Colonic mucosa (tissue), 4 donors: ENCODE measurements around the gene GJB1. TPM values are rescaled to one million over a fixed set of nuclear protein-coding genes. Genes with fewer than 3 reads are reported as not detected.

Experiments
- DNase-seq: peaks from one replicate; pipeline ENCODE4 v3.0.0-alpha.2; 2020
- H3K27ac ChIP-seq: fragments of 200-600 bp; one replicate; pipeline ENCODE4 v1.8.0; 2021
- H3K27me3 ChIP-seq: fragments of 200-600 bp; one replicate; pipeline ENCODE4 v1.8.0; 2021
- H3K36me3 ChIP-seq: fragments of 200-600 bp; one replicate; pipeline ENCODE4 v1.8.0; 2021
- H3K4me1 ChIP-seq: fragments of 200-600 bp; one replicate; pipeline ENCODE4 v1.8.0; 2021; ENCODE audit warnings: mild to moderate bottlenecking
- H3K4me3 ChIP-seq: fragments of 200-600 bp; one replicate; pipeline ENCODE4 v1.8.0; 2021
- H3K9ac ChIP-seq, 2 donors: one replicate each; pipeline ENCODE4 v1.7.0; 2013; ENCODE audit warnings: control low read depth in 2 of 2, low read depth in 2 of 2, low read length in 2 of 2
- H3K9me3 ChIP-seq: fragments of 200-600 bp; one replicate; pipeline ENCODE4 v1.8.0; 2021
- CTCF ChIP-seq: fragments of 200-600 bp; IDR thresholded peaks from one replicate; pipeline ENCODE4 v1.8.0; 2022; ENCODE audit warnings: antibody characterized with exemption, mild to moderate bottlenecking
- intact Hi-C: fragments of 100-400 bp; cut with DNase I; formaldehyde crosslinking; loops from one replicate; pipeline ENCODE4 v1.14.1; 2022
- total RNA-seq, 2 donors: library from RNA; stranded (reverse); fragmentation: NEBNext Ultra II Directional in 1 of 2; extraction: Animal tissue kit (Norgen Biotek cat#: 25700) in 1 of 2; gene quantifications; one replicate each; pipeline ENCODE4 v1.2.1, GENCODE V29; 2021
- donor health status: healthy.
- donor health status: DM: no; HTN: no; CAD: no.
- donor health status: DM: no; HTN: no; CAD: no.

GJB1 gene
- total RNA-seq, 2 donors from 2014 or later: 76.0 to 100 TPM

- no peak for TF ChIP-seq CTCF
- Histone ChIP-seq H3K9me3 (no peaks in the 10 kb centered on the region), H3K9ac (peak overlapping the region; percentile 17 to 75), H3K27me3 (no peaks in the 10 kb centered on the region), H3K4me1 (no peaks in the 10 kb centered on the region), H3K4me3 (peak overlapping the region; percentile 32), H3K36me3 (no peaks in the 10 kb centered on the region), H3K27ac (peak overlapping the region; percentile 65)
- intact Hi-C loops: no loop called here
- peak; percentile 89 for DNase-seq
Observed at GRCh38 chrX:71214604-71215337, 8.3 kb upstream of the GJB1 start.

DNA sequence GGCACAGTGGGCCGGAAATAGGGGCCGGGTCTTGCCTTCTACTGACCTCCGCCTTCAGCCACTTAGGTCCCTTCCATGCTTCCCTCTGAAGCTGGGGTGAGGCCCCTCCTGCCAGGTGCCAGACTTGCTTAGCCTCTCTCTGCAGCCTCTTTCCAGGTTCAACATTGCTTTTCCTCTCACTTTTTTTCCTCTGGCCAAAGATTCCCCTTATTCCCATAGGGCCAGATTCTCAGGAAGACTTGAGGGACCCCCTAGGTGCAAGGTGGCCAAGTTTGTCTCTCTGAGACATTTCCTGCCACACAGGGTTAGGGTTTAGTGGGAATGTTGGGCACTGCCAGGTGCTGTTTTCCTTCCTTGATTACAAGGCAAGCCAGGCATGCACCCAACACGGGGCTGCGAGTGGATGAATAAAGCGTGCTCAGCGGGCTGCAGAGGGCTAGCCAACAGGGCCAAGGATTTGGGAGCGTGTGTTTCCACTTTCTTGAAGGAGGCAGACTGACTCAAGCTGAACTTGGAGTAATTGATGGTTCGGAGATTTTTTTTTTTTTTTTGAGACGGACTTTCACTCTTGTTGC, 7.6 kb upstream of the GJB1 start:
- peak overlapping the region; percentile 65 for H3K27ac ChIP-seq
- no peak for DNase-seq

GRCh38 chrX:71216485-71216884, 6.5 kb upstream of the GJB1 start:
- peak overlapping the region; percentile 32 for H3K4me3 ChIP-seq
- intact Hi-C loops: no loop called here
- no peaks in the 10 kb centered on the region for H3K36me3 ChIP-seq
- H3K27ac ChIP-seq: peak overlapping the region; percentile 22
- H3K27me3 ChIP-seq: no peaks in the 10 kb centered on the region
- H3K9ac ChIP-seq: peak overlapping the region in 1 of 2 donors; percentile 75
- H3K9me3 ChIP-seq: no peaks in the 10 kb centered on the region
- peak; percentile 32 for DNase-seq
- no peak for TF ChIP-seq CTCF
- H3K4me1 ChIP-seq: no peaks in the 10 kb centered on the region

More for the DNA sequence above, 7.6 kb upstream of the GJB1 start:
- Histone ChIP-seq H3K27me3 (no peaks in the 10 kb centered on the region), H3K36me3 (no peaks in the 10 kb centered on the region), H3K4me1 (no peaks in the 10 kb centered on the region), H3K4me3 (peak overlapping the region; percentile 32), H3K9me3 (no peaks in the 10 kb centered on the region), H3K9ac (peak overlapping the region; percentile 17 to 75)
- intact Hi-C loops: no loop called here
- TF ChIP-seq CTCF: no peak

- intact Hi-C loops: no loop called here
- no peak for DNase-seq
- no peak for TF ChIP-seq CTCF
- Histone ChIP-seq H3K4me3 (no peak overlapping the region), H3K9me3 (no peaks in the 10 kb centered on the region), H3K9ac (no peak overlapping the region), H3K4me1 (no peaks in the 10 kb centered on the region), H3K36me3 (no peaks in the 10 kb centered on the region), H3K27ac (no peak overlapping the region), H3K27me3 (no peaks in the 10 kb centered on the region)
Observed at GRCh38 chrX:71217298-71217697, 5.7 kb upstream of the GJB1 start.

- no peak overlapping the region for H3K27ac ChIP-seq
- no peak overlapping the region for H3K9ac ChIP-seq
- no peak for DNase-seq
- H3K36me3 ChIP-seq: no peaks in the 10 kb centered on the region
- H3K9me3 ChIP-seq: no peaks in the 10 kb centered on the region
- H3K4me3 ChIP-seq: no peak overlapping the region
- intact Hi-C loops: no loop called here
- TF ChIP-seq CTCF: no peak
- no peaks in the 10 kb centered on the region for H3K27me3 ChIP-seq
- H3K4me1 ChIP-seq: no peaks in the 10 kb centered on the region
Observed at GRCh38 chrX:71221145-71221544, 1.9 kb upstream of the GJB1 start.
